ENCODE results near the gene NKX6-1. TPM values are rescaled to one million over a fixed set of nuclear protein-coding genes. Genes with fewer than 3 reads are reported as not detected.

The NKX6-1 gene
- total RNA-seq, 1 experiment from 2014 or later: 0.37 TPM

DNA sequence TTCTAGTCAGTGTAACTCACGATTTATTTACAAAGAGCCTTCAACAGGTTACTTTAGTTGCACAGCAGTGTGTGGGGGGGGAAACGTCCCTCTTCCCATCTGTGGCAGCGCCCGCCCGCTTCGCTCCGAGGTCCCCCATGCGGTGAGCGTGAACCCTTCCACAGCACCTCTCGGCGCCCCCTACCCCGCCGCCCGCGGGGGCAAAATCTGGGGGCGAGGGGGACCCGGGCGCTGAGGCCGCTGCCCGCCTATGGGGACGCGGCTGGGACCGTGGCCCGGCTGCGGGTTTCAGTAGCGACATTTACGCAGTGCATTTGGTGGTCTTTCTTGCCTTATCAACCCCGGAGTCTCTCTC, 6.4 kb downstream of the NKX6-1 start:
- intact Hi-C loops (cut with micrococcal nuclease; ENCODE audit: unreplicated experiment): no loop called here

GRCh38 chr4:84492290-84492689, 6.8 kb downstream of the NKX6-1 start:
- ChIA-PET CTCF (no interaction called here), POLR2A (ENCODE audit: unreplicated experiment) (no interaction called here)
- DNase-seq: no peak
- H3K9me2 ChIP-seq (ENCODE audit: insufficient read depth): no peaks in the 10 kb centered on the region
- TF ChIP-seq EZH2 (IDR thresholded peaks at IDR 0.05; ENCODE audit: low read depth): no peak
- TF ChIP-seq, protein P1, sequence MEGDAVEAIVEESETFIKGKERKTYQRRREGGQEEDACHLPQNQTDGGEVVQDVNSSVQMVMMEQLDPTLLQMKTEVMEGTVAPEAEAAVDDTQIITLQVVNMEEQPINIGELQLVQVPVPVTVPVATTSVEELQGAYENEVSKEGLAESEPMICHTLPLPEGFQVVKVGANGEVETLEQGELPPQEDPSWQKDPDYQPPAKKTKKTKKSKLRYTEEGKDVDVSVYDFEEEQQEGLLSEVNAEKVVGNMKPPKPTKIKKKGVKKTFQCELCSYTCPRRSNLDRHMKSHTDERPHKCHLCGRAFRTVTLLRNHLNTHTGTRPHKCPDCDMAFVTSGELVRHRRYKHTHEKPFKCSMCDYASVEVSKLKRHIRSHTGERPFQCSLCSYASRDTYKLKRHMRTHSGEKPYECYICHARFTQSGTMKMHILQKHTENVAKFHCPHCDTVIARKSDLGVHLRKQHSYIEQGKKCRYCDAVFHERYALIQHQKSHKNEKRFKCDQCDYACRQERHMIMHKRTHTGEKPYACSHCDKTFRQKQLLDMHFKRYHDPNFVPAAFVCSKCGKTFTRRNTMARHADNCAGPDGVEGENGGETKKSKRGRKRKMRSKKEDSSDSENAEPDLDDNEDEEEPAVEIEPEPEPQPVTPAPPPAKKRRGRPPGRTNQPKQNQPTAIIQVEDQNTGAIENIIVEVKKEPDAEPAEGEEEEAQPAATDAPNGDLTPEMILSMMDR (conservative IDR thresholded peaks at IDR 0.05): no peak
- H3K27ac ChIP-seq: no peak overlapping the region
- H3F3A ChIP-seq (ENCODE audit: insufficient read depth, low read depth): no peaks in the 10 kb centered on the region
- no peaks in the 10 kb centered on the region for H3K27me3 ChIP-seq (ENCODE audit: insufficient read depth, low read depth)
- intact Hi-C loops (cut with micrococcal nuclease; ENCODE audit: unreplicated experiment): no loop called here
- BruUV-seq (replicated peaks): no TSS peak
- no peaks in the 10 kb centered on the region for H3K9me3 ChIP-seq (ENCODE audit: insufficient read depth, low read depth)
- no peak overlapping the region for H2AFZ ChIP-seq
- H3K36me3 ChIP-seq (ENCODE audit: low read depth): no peaks in the 10 kb centered on the region
- no peaks in the 10 kb centered on the region for H3K79me2 ChIP-seq (ENCODE audit: low read depth)
- no peaks in the 10 kb centered on the region for H3K4me1 ChIP-seq (replicated peaks; ENCODE audit: insufficient read depth)
- H3K4me2 ChIP-seq: no peak overlapping the region
- H3K4me3 ChIP-seq: no peak overlapping the region
- H4K20me1 ChIP-seq (ENCODE audit: insufficient read depth): no peaks in the 10 kb centered on the region

More for the DNA sequence above, 6.4 kb downstream of the NKX6-1 start:
- no peaks in the 10 kb centered on the region for H4K20me1 ChIP-seq (ENCODE audit: insufficient read depth)
- H3F3A ChIP-seq (ENCODE audit: insufficient read depth, low read depth): no peaks in the 10 kb centered on the region
- H3K4me2 ChIP-seq: no peak overlapping the region
- no TSS peak for BruUV-seq (replicated peaks)
- no peaks in the 10 kb centered on the region for H3K4me1 ChIP-seq (replicated peaks; ENCODE audit: insufficient read depth)
- POLR2A ChIA-PET (ENCODE audit: unreplicated experiment): no interaction called here
- no peaks in the 10 kb centered on the region for H3K27me3 ChIP-seq (ENCODE audit: insufficient read depth, low read depth)
- no peaks in the 10 kb centered on the region for H3K9me3 ChIP-seq (ENCODE audit: insufficient read depth, low read depth)
- no peaks in the 10 kb centered on the region for H3K9me2 ChIP-seq (ENCODE audit: insufficient read depth)
- H3K36me3 ChIP-seq (ENCODE audit: low read depth): no peaks in the 10 kb centered on the region
- no peak overlapping the region for H2AFZ ChIP-seq
- TF ChIP-seq, protein P1 (conservative IDR thresholded peaks at IDR 0.05): no peak
- TF ChIP-seq EZH2 (IDR thresholded peaks at IDR 0.05; ENCODE audit: low read depth): no peak
- H3K79me2 ChIP-seq (ENCODE audit: low read depth): no peaks in the 10 kb centered on the region
- CTCF ChIA-PET: no interaction called here
- DNase-seq: no peak
- no peak overlapping the region for H3K27ac ChIP-seq
- H3K4me3 ChIP-seq: no peak overlapping the region

DNA sequence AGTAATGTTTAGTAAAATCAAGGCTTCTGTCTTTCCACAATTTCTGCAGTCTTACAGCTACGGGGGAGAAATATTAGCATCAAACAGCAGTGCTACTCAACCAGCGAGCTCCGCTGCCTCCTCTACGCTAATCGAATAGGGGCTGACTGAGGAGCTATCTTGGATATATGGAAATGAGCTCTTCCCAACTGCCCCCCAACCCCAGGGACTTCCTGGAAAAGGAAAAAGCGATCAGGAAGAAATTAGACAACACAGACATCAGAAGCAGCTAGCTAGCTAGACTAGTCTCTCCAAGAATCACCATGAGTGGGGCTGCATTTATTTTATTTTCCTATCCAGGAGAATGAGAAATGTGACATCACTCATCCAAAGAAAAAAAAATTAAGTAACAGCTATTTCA, 7.6 kb downstream of the NKX6-1 start:
- POLR2A ChIA-PET (ENCODE audit: unreplicated experiment): interaction anchor here (0.5 kb wide), 1 partner anchor 1097 kb away, joined by 7 read pairs; no protein-coding TSS in a partner anchor
- no peaks in the 10 kb centered on the region for H3K79me2 ChIP-seq (ENCODE audit: low read depth)

More for the DNA sequence above, 7.6 kb downstream of the NKX6-1 start:
- Histone ChIP-seq H3K4me2 (no peak overlapping the region), H3K9me2 (ENCODE audit: insufficient read depth) (no peaks in the 10 kb centered on the region), H3F3A (ENCODE audit: insufficient read depth, low read depth) (no peaks in the 10 kb centered on the region), H3K9me3 (ENCODE audit: insufficient read depth, low read depth) (no peaks in the 10 kb centered on the region), H3K27me3 (ENCODE audit: insufficient read depth, low read depth) (no peaks in the 10 kb centered on the region), H3K4me1 (replicated peaks; ENCODE audit: insufficient read depth) (no peaks in the 10 kb centered on the region), H3K27ac (no peak overlapping the region), H3K4me3 (no peak overlapping the region), H4K20me1 (ENCODE audit: insufficient read depth) (no peaks in the 10 kb centered on the region), H2AFZ (no peak overlapping the region), H3K36me3 (ENCODE audit: low read depth) (no peaks in the 10 kb centered on the region)
- CTCF ChIA-PET: no interaction called here
- DNase-seq: no peak
- no peak for TF ChIP-seq EZH2 (IDR thresholded peaks at IDR 0.05; ENCODE audit: low read depth)
- TF ChIP-seq, protein P1 (conservative IDR thresholded peaks at IDR 0.05): no peak
- intact Hi-C loops (cut with micrococcal nuclease; ENCODE audit: unreplicated experiment): no loop called here
- BruUV-seq (replicated peaks): no TSS peak
